Keratinocyte (primary cell): Measurements from ENCODE around the gene SPATA9. TPM values are rescaled to one million over a fixed set of nuclear protein-coding genes. Genes with fewer than 3 reads are reported as not detected.

Experiments used
- DNase-seq: peaks from one replicate; pipeline ENCODE4 v3.0.0-alpha.2; 2011; ENCODE audit warnings: low read depth, missing footprints, low spot score
- FAIRE-seq: peaks from 2 replicates; lab custom pipeline; 2011; peaks lifted over from hg19 to GRCh38; lab: Jason Lieb, UNC
- H2AFZ ChIP-seq: 2 replicates; pipeline ENCODE4 v1.6.0; 2012; ENCODE audit warnings: low read length, control low read depth, inconsistent platforms; ENCODE audit not compliant: control insufficient read depth
- H3K27ac ChIP-seq: 2 replicates; pipeline ENCODE4 v1.5.1; 2011; ENCODE audit warnings: low read length; ENCODE audit not compliant: control insufficient read depth, insufficient read depth
- H3K27me3 ChIP-seq: 3 replicates; pipeline ENCODE4 v1.6.0; 2011; ENCODE audit warnings: low read length; ENCODE audit not compliant: control insufficient read depth, insufficient read depth; ENCODE audit errors: extremely low read depth
- H3K36me3 ChIP-seq, 2 experiments: 2 replicates in 1 of 2; 3 replicates in 1 of 2; pipeline ENCODE4 v1.5.1; 2011; ENCODE audit warnings: low read length in 2 of 2, mild to moderate bottlenecking in 1 of 2; ENCODE audit not compliant: control insufficient read depth in 2 of 2, insufficient read depth in 2 of 2; ENCODE audit errors: extremely low read depth in 1 of 2
- H3K4me1 ChIP-seq: 3 replicates; pipeline ENCODE4 v1.5.1; 2011; ENCODE audit warnings: low read length; ENCODE audit not compliant: control insufficient read depth, insufficient read depth; ENCODE audit errors: extremely low read depth
- H3K4me2 ChIP-seq: 3 replicates; pipeline ENCODE4 v1.6.0; 2011; ENCODE audit warnings: low read depth, low read length; ENCODE audit not compliant: control insufficient read depth, insufficient read depth; ENCODE audit errors: extremely low read depth
- H3K4me3 ChIP-seq, 3 experiments: fragments of 200-600 bp in 1 of 3; sonication (generic) in 1 of 3; 2 replicates in 2 of 3; 3 replicates in 1 of 3; pipeline ENCODE4 v1.5.1; 2011 to 2016; ENCODE audit warnings: low read length in 3 of 3, mild to moderate bottlenecking in 3 of 3, control low read depth in 2 of 3, inconsistent platforms in 1 of 3, low read depth in 1 of 3, mixed read lengths in 1 of 3, mixed run types in 1 of 3, moderate library complexity in 1 of 3; ENCODE audit not compliant: control insufficient read depth in 2 of 3, insufficient read depth in 2 of 3; ENCODE audit errors: extremely low read depth in 1 of 3
- H3K79me2 ChIP-seq: 2 replicates; pipeline ENCODE4 v1.6.0; 2012; ENCODE audit warnings: low read length; ENCODE audit not compliant: control insufficient read depth, insufficient read depth
- H3K9ac ChIP-seq: 3 replicates; pipeline ENCODE4 v1.6.0; 2011; ENCODE audit warnings: low read length; ENCODE audit not compliant: control insufficient read depth, insufficient read depth; ENCODE audit errors: extremely low read depth
- H3K9me1 ChIP-seq: 3 replicates; pipeline ENCODE4 v1.6.0; 2011; ENCODE audit warnings: low read length; ENCODE audit not compliant: control insufficient read depth, insufficient read depth; ENCODE audit errors: extremely low read depth
- H3K9me3 ChIP-seq: 2 replicates; pipeline ENCODE4 v1.5.1; 2012; ENCODE audit warnings: low read depth, low read length; ENCODE audit not compliant: control insufficient read depth
- H4K20me1 ChIP-seq: 3 replicates; pipeline ENCODE4 v1.6.0; 2011; ENCODE audit warnings: low read length; ENCODE audit not compliant: control insufficient read depth, insufficient read depth; ENCODE audit errors: extremely low read depth
- CTCF ChIP-seq, 3 experiments: IDR thresholded peaks in 1 of 3; conservative IDR thresholded peaks in 1 of 3; optimal IDR thresholded peaks in 1 of 3; 2 replicates in 2 of 3; 3 replicates in 1 of 3; pipeline versions ENCODE3 to v1.5.1; 2011; ENCODE audit warnings: low read length in 3 of 3, mild to moderate bottlenecking in 3 of 3, moderate library complexity in 2 of 3, control low read depth in 1 of 3, inconsistent platforms in 1 of 3; ENCODE audit not compliant: insufficient read depth in 2 of 3; ENCODE audit errors: extremely low read depth in 1 of 3
- EZH2 ChIP-seq: IDR thresholded peaks from one replicate; pipeline ENCODE4 v1.6.1; 2012; ENCODE audit warnings: inconsistent platforms, mild to moderate bottlenecking, low read length, moderate library complexity
- dilution Hi-C: fragments of 300-500 bp; cut with MboI; formaldehyde crosslinking; loops from one replicate; pipeline ENCODE4 v1.7.0; 2020; ENCODE audit warnings: low sequenced_read_pairs; ENCODE audit not compliant: extremely low pct_ligation_motif_present
- polyA plus RNA-seq, 5 experiments: library from polyadenylated mRNA; depleted of rRNA in 3 of 5; stranded (reverse) in 3 of 5; stranded (forward) in 1 of 5; unstranded in 1 of 5; fragments of >200 nt; gene quantifications; 1 replicate in 1 of 5; 2 replicates in 3 of 5; 3 replicates in 1 of 5; pipeline versions ENCODE4 v1.2.1 to v1.2.3, GENCODE V29; 2011 to 2012; ENCODE audit warnings: missing spikeins in 2 of 5, low read depth in 1 of 5, low replicate concordance in 1 of 5

Gene SPATA9
- polyA plus RNA-seq, 1 donor (not counting 4 experiments of a cell fraction or from before 2014, with no cell fraction given): not detected

- no peak overlapping the region for H3K4me3 ChIP-seq
- TF ChIP-seq EZH2 (no peak), CTCF (optimal IDR thresholded peaks at IDR 0.05 in 1 of 3, IDR thresholded peaks at IDR 0.05 in 1 of 3, conservative IDR thresholded peaks at IDR 0.05 in 1 of 3; ENCODE audit: extremely low read depth in 1 of 3, insufficient read depth in 2 of 3, low read length in 3 of 3) (no peak)
- no peak overlapping the region for H2AFZ ChIP-seq
- no peaks in the 10 kb centered on the region for H3K9me3 ChIP-seq
- no peak for DNase-seq
- dilution Hi-C loops: no loop called here
- no peaks in the 10 kb centered on the region for H3K4me1 ChIP-seq
- no peaks in the 10 kb centered on the region for H3K27me3 ChIP-seq
- no peaks in the 10 kb centered on the region for H3K36me3 ChIP-seq
- FAIRE-seq: no peak
- no peaks in the 10 kb centered on the region for H3K79me2 ChIP-seq
- no peak overlapping the region for H3K4me2 ChIP-seq
- no peak overlapping the region for H3K27ac ChIP-seq
- no peaks in the 10 kb centered on the region for H3K9me1 ChIP-seq
- no peaks in the 10 kb centered on the region for H4K20me1 ChIP-seq
- H3K9ac ChIP-seq: no peak overlapping the region
Observed at GRCh38 chr5:95668728-95669127, 14.1 kb downstream of the SPATA9 start.

- no peaks in the 10 kb centered on the region for H4K20me1 ChIP-seq
- no peak for DNase-seq
- no peak for FAIRE-seq
- no peaks in the 10 kb centered on the region for H3K9me1 ChIP-seq
- H3K4me2 ChIP-seq: no peak overlapping the region
- no peaks in the 10 kb centered on the region for H3K4me1 ChIP-seq
- H3K79me2 ChIP-seq: no peaks in the 10 kb centered on the region
- no peaks in the 10 kb centered on the region for H3K9me3 ChIP-seq
- no peak for TF ChIP-seq EZH2
- no peak for TF ChIP-seq CTCF (optimal IDR thresholded peaks at IDR 0.05 in 1 of 3, IDR thresholded peaks at IDR 0.05 in 1 of 3, conservative IDR thresholded peaks at IDR 0.05 in 1 of 3; ENCODE audit: extremely low read depth in 1 of 3, insufficient read depth in 2 of 3, low read length in 3 of 3)
- no peak overlapping the region for H2AFZ ChIP-seq
- no peaks in the 10 kb centered on the region for H3K36me3 ChIP-seq
- H3K27me3 ChIP-seq: no peaks in the 10 kb centered on the region
- H3K4me3 ChIP-seq: no peak overlapping the region
- H3K27ac ChIP-seq: no peak overlapping the region
- H3K9ac ChIP-seq: no peak overlapping the region
- dilution Hi-C loops: no loop called here
Observed at GRCh38 chr5:95668216-95668615, 14.6 kb downstream of the SPATA9 start.
